HCT116 (cell line): ENCODE data around the gene CORO2B. TPM values are rescaled to one million over a fixed set of nuclear protein-coding genes. Genes with fewer than 3 reads are reported as not detected.

Experiments used
- ATAC-seq: fragments of 200-7000 bp; cut with Tn5 transposase; 2 replicates; pipeline ENCODE4 v1.9.1; 2020; ENCODE audit warnings: mild to moderate bottlenecking, moderate library complexity
- BruUV-seq: library from RNA; stranded (reverse); fragments of 400-500 nt; replicated peaks from 2 replicates; lab custom pipeline; 2021; lab: Mats Ljungman, UMichigan
- CTCF ChIA-PET: fragments of 300-600 bp; sonication (Branson Sonifier 250); formaldehyde crosslinking; loops from one replicate; lab custom pipeline; 2021; ENCODE audit warnings: antibody characterized with exemption; lab: Charles Lee
- POLR2A ChIA-PET: fragments of 300-600, 350-600 bp; sonication (Branson Sonifier 250); formaldehyde crosslinking; loops from one replicate; lab custom pipeline; 2021; ENCODE audit warnings: antibody characterized with exemption; lab: Charles Lee
- RAD21 ChIA-PET, 2 experiments: fragments of 300-600 bp; sonication (Branson Sonifier 250); formaldehyde crosslinking; loops; one replicate each; lab custom pipeline; 2023; ENCODE audit warnings: low total read pairs in 2 of 2; ENCODE audit not compliant: uncharacterized antibody in 2 of 2, unreplicated experiment in 2 of 2, low non-redundant PET in 1 of 2; lab: Charles Lee
- DNase-seq: peaks from one replicate; pipeline ENCODE4 v3.0.0-alpha.2; 2010; ENCODE audit warnings: low read depth, low spot score
- H2AFZ ChIP-seq: fragments of 200-600 bp; shearing (Covaris generic), sonication (generic); 2 replicates; pipeline ENCODE4 v1.6.1; 2017; ENCODE audit warnings: low read depth, mixed run types, mixed read lengths, antibody characterized with exemption, low read length; ENCODE audit not compliant: poor library complexity, severe bottlenecking
- H3K27ac ChIP-seq: 2 replicates; pipeline ENCODE4 v1.5.1; 2012; ENCODE audit warnings: low read depth, low read length
- H3K27me3 ChIP-seq: fragments of 200-600 bp; sonication (generic); 2 replicates; pipeline ENCODE4 v1.6.1; 2016; ENCODE audit warnings: mixed run types, low read length, mixed read lengths; ENCODE audit not compliant: insufficient read depth
- H3K36me3 ChIP-seq, 2 experiments: fragments of 200-500 bp in 1 of 2; fragments of 200-600 bp in 1 of 2; sonication (Bioruptor generic) in 1 of 2; sonication (generic) in 1 of 2; 2 replicates each; pipeline versions ENCODE4 v1.5.1 to v1.6.1; 2014 to 2016; ENCODE audit warnings: low read length in 2 of 2, inconsistent platforms in 1 of 2, mixed read lengths in 1 of 2, mixed run types in 1 of 2; ENCODE audit not compliant: insufficient read depth in 2 of 2, control insufficient read depth in 1 of 2
- H3K4me1 ChIP-seq, 2 experiments: fragments of 200-600 bp in 1 of 2; sonication (generic) in 1 of 2; 2 replicates each; pipeline versions ENCODE4 v1.5.1 to v1.6.1; 2012 to 2017; ENCODE audit warnings: low read length in 2 of 2, inconsistent platforms in 1 of 2, mild to moderate bottlenecking in 1 of 2, mixed read lengths in 1 of 2, mixed run types in 1 of 2, moderate library complexity in 1 of 2; ENCODE audit not compliant: insufficient read depth in 2 of 2, control insufficient read depth in 1 of 2
- H3K4me2 ChIP-seq: fragments of 200-600 bp; sonication (generic); 2 replicates; pipeline ENCODE4 v1.6.1; 2017; ENCODE audit warnings: mixed run types, low read length, mixed read lengths
- H3K4me3 ChIP-seq, 2 experiments: fragments of 200-600 bp in 1 of 2; sonication (generic) in 1 of 2; replicated peaks in 1 of 2; 2 replicates each; pipeline ENCODE4 v1.5.1; 2011 to 2016; ENCODE audit warnings: low read length in 2 of 2, control low read depth in 1 of 2, low read depth in 1 of 2, mild to moderate bottlenecking in 1 of 2, mixed read lengths in 1 of 2, mixed run types in 1 of 2
- H3K79me2 ChIP-seq: fragments of 200-600 bp; sonication (generic); 2 replicates; pipeline ENCODE4 v1.6.1; 2017; ENCODE audit warnings: mild to moderate bottlenecking, mixed run types, low read length, moderate library complexity, mixed read lengths; ENCODE audit not compliant: insufficient read depth
- H3K9ac ChIP-seq: fragments of 200-600 bp; sonication (generic); 2 replicates; pipeline ENCODE4 v1.6.1; 2016; ENCODE audit warnings: low read length, mixed read lengths
- H3K9me2 ChIP-seq: fragments of 200-600 bp; sonication (generic), shearing (Covaris generic); 2 replicates; pipeline ENCODE4 v1.6.1; 2017; ENCODE audit warnings: mixed run types, mild to moderate bottlenecking, moderate library complexity; ENCODE audit not compliant: insufficient read depth
- H3K9me3 ChIP-seq, 2 experiments: fragments of 200-500 bp in 1 of 2; fragments of 200-600 bp in 1 of 2; sonication (Bioruptor generic) in 1 of 2; sonication (generic) in 1 of 2; 2 replicates each; pipeline ENCODE4 v1.6.1; 2014 to 2017; ENCODE audit warnings: low read length in 2 of 2, mixed read lengths in 2 of 2, inconsistent platforms in 1 of 2, low read depth in 1 of 2, mild to moderate bottlenecking in 1 of 2, mixed run types in 1 of 2, moderate library complexity in 1 of 2; ENCODE audit not compliant: control insufficient read depth in 1 of 2, insufficient read depth in 1 of 2
- H4K20me1 ChIP-seq: fragments of 200-600 bp; sonication (generic), shearing (Covaris generic); 2 replicates; pipeline ENCODE4 v1.6.1; 2017; ENCODE audit warnings: mixed run types, mild to moderate bottlenecking, moderate library complexity; ENCODE audit not compliant: insufficient read depth
- ELF1 ChIP-seq: IDR thresholded peaks from 2 replicates; pipeline ENCODE4 v1.6.1; 2012; ENCODE audit warnings: low read depth, borderline replicate concordance
- EZH2phosphoT487 ChIP-seq: fragments of 200-600 bp; IDR thresholded peaks from 2 replicates; pipeline ENCODE4 v1.6.1; 2018; ENCODE audit warnings: antibody characterized with exemption, borderline replicate concordance
- JUND ChIP-seq: IDR thresholded peaks from 2 replicates; pipeline ENCODE4 v1.6.1; 2012
- REST ChIP-seq: IDR thresholded peaks from 2 replicates; pipeline ENCODE4 v1.6.1; 2012; ENCODE audit warnings: low read depth
- intact Hi-C: fragments of 100-400 bp; cut with micrococcal nuclease; formaldehyde crosslinking; loops from 2 replicates; pipeline ENCODE4 v1.10.0; 2022
- total RNA-seq: library from RNA; stranded (reverse); gene quantifications from one replicate; pipeline ENCODE4 v1.2.1, GENCODE V29; 2021; ENCODE audit not compliant: unreplicated experiment

Gene CORO2B
- total RNA-seq, 1 experiment from 2014 or later, result 2.8 TPM

GRCh38 chr15:68561171-68561900, 17.5 kb upstream of the CORO2B start:
- no peak for ATAC-seq
- H3K9me3 ChIP-seq, result no peaks in the 10 kb centered on the region
- CTCF ChIA-PET, result interaction anchor here (1.2 to 2.4 kb wide), 5 partner anchors 12 to 315 kb away, joined by 4 to 67 read pairs (median 13); no protein-coding TSS in a partner anchor
- no peak overlapping the region for H2AFZ ChIP-seq
- BruUV-seq, result no TSS peak
- H3K4me2 ChIP-seq, result no peak overlapping the region
- RAD21 ChIA-PET, result interaction anchor here in 1 of 2 experiments (1.9 kb wide), 1 partner anchor 364 kb away, joined by 5 read pairs; no protein-coding TSS in a partner anchor
- intact Hi-C loops, result no loop called here
- H3K79me2 ChIP-seq, result no peaks in the 10 kb centered on the region
- no peak overlapping the region for H3K9ac ChIP-seq
- no peak for DNase-seq
- H3K27ac ChIP-seq, result no peak overlapping the region
- POLR2A ChIA-PET, result no interaction called here
- H3K9me2 ChIP-seq, result no peaks in the 10 kb centered on the region
- H3K4me1 ChIP-seq, result peaks cover 0 to 15% of the 10 kb centered on the region in 2 experiments; a peak in 2 of 4 replicates
- no peaks in the 10 kb centered on the region for H4K20me1 ChIP-seq
- no peaks in the 10 kb centered on the region for H3K36me3 ChIP-seq
- H3K4me3 ChIP-seq, result no peak overlapping the region
- no peak for TF ChIP-seq ELF1
- TF ChIP-seq REST, result no peak
- no peak for TF ChIP-seq EZH2phosphoT487
- no peak for TF ChIP-seq JUND
- no peaks in the 10 kb centered on the region for H3K27me3 ChIP-seq
